Raji (cell line): ENCODE data around the gene LHX6.

Experiments
- POLR2A ChIP-seq: IDR thresholded peaks from 2 replicates; pipeline ENCODE4 v1.6.1; 2011; ENCODE audit warnings: low read depth, low read length, control low read depth; ENCODE audit not compliant: insufficient read depth

Gene LHX6

GRCh38 chr9:122192261-122192875, 36.4 kb downstream of the LHX6 start:
- TF ChIP-seq POLR2A, result no peak

DNA sequence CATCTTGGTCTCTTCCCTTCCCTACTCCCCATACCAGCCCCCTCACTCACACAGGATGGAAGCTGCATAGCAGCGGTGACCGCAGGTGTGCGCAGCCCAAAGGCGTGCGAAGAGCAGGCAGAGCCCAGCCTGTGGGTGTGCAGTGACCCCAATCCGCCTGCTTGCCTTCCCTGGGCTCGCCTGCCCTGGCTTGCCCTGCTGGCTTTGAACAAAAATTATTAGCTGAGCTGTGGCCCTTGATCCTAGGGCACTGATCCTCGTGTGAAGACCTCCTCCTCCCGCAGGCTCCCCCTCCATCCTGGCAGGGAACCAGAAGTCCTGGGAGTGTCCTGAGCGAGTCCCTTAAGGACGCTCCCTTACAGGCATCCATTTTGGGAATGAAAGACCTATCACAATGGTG, 37.2 kb downstream of the LHX6 start:
- TF ChIP-seq POLR2A, result no peak

GRCh38 chr9:122190597-122191381, 38.0 kb downstream of the LHX6 start:
- no peak for TF ChIP-seq POLR2A

DNA sequence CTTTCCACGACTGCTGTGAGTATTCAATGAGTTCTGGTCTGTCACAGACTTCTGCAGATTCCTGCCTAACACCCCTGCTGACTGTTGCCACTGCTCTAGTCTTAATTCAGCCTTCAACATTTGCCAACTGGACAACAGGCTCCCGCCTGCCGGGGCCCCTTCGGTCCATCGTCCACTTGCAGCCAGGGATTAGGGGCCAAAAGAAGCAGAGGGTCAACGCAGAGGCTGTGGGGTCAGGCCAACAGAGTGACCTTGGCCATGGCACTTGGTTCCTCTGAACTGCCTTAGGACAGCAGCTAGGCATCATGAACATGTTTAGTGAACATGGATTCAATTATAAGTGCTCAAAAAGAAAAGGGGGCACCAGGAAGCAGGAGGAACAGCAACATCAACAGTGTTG, 40.4 kb downstream of the LHX6 start:
- no peak for TF ChIP-seq POLR2A

GRCh38 chr9:122186777-122187470, 41.8 kb downstream of the LHX6 start:
- no peak for TF ChIP-seq POLR2A

GRCh38 chr9:122186301-122186700, 42.5 kb downstream of the LHX6 start:
- TF ChIP-seq POLR2A, result no peak

DNA sequence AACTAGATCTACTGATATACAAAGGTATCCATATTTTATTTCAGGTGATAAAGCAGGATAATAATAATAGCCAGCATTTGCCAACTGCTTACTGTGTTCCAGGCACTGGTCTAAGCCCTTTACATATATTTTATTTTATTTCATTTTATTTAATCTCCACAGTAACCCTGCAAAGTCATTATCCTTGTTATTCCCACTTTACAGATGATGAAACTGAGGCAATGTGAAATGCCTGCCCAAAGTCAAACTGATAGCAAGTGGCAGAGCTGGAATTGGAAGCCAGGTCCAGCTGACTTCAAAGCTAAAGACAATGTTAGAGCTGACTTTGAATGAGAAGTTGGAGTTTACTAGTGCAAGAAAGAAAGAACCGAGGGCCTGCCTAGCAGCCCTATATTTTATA, 44.2 kb downstream of the LHX6 start:
- no peak for TF ChIP-seq POLR2A

DNA sequence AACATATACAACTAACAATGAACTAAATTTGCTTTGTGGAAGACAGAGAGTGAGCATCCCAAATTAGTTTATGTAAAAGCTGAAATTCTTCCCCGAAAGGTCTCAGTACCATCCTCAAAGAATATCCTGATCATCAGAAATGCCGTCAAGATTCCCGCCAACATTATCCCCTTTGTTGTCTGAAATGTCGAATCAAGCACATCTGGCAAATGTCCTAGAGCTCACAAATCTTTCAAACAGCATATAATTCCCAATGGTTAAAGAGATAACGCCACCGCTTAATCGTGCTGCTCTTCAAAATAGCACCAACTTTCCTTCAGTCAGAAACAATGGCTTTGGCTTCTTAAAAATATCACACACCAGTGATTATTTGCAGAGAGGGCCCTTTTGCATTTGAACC, 45.3 kb downstream of the LHX6 start:
- no peak for TF ChIP-seq POLR2A

DNA sequence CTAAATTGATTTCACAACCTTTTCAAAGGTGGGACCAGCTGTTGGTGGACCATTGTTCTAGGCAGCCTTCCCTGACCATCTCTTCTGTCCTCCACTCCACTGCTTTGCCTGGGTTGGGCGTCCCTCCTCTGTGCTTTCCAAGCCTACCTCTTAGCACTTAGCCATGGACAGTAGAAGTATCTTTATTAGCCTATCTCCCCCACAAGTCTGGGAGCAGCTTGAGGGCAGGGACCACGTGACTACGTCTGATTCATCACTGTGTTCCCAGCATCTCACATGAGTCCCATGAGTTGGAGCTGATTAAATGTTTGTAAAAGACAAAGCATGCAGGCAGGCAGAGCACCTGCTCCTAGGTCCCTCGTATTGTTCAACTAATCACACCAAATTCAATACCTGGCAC, 48.1 kb downstream of the LHX6 start:
- TF ChIP-seq POLR2A, result no peak

DNA sequence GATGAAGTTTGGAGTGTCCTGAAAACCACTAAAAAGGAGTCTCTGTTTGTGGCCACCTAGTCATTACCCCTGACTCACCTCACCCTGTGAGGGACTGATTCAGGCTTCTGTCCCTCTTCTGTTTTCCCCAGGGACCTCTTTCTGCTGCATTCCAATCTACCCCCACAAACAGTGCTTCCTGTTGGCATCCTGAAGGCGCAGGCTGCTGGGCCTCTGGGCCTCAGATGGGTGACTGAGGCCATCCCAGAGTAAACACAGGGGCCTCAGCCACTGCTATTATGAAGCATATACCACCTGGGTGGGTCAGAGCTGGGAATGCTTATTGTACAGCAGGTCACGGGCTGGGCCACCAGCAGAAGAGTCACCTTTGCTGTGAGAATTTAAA, 49.1 kb downstream of the LHX6 start:
- no peak for TF ChIP-seq POLR2A

DNA sequence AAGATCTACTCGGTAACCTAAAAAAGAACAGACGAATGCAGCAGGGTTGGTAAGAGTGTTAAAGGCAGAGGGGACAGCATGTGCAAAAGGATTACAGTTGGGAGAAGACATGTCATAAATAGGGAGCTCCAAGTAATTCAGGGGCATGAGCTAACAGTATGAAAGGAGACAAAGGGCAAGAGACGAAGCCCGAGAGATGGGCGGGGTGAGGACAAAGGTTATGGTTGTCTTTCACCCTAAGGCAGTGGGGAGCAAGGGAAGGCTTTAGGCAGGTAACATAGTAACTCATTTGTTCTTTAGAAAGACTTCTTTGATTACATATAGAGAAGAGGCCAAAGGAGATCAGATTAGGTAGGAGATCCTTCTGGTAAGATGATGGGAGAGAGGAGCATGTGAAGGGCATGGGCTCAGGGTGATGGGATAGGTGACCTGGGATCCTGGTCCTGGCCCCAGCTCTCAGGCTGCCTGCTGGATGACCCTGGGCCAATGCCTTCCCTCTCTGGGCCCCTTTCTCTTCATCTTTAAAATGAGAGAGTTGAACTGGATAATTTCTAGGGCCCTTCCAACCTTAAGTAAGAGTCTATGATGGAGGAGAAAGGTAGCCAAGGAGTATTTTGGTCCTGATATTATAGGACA, 49.6 kb downstream of the LHX6 start:
- TF ChIP-seq POLR2A, result no peak

GRCh38 chr9:122176916-122177315, 51.8 kb downstream of the LHX6 start:
- no peak for TF ChIP-seq POLR2A

GRCh38 chr9:122173670-122174069, 55.1 kb downstream of the LHX6 start:
- no peak for TF ChIP-seq POLR2A

- TF ChIP-seq POLR2A, result no peak
Observed at GRCh38 chr9:122172131-122172530, 56.6 kb downstream of the LHX6 start.

- TF ChIP-seq POLR2A, result no peak
Observed at GRCh38 chr9:122168356-122168755, 60.4 kb downstream of the LHX6 start.

DNA sequence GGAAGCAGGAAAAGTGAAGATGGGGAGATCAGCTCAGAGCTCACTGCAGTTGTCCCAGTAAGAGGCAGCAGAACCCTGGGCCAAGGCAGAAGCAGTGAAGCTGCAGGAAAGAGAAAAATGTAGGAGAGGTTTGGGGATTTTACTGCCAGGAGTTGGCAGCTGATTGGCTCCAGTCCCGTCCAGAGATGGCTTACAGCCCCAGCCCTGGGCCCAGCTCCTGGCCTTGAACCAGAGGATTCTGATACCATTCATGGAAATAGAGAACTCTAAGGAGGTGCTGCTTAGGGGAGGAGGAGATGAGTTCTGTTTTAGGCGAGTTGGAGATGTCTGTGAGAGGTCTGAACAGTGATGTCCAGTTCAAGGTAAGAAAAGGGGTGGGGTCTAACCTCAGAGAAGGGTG, 64.5 kb downstream of the LHX6 start:
- no peak for TF ChIP-seq POLR2A
